ENCODE measurements around the gene CR1L.
"Not testable (repeated sequence)": the region's sequence is repeated elsewhere in the genome, so short reads cannot be mapped to it uniquely, and the experiment has no call there.

The CR1L gene

DNA sequence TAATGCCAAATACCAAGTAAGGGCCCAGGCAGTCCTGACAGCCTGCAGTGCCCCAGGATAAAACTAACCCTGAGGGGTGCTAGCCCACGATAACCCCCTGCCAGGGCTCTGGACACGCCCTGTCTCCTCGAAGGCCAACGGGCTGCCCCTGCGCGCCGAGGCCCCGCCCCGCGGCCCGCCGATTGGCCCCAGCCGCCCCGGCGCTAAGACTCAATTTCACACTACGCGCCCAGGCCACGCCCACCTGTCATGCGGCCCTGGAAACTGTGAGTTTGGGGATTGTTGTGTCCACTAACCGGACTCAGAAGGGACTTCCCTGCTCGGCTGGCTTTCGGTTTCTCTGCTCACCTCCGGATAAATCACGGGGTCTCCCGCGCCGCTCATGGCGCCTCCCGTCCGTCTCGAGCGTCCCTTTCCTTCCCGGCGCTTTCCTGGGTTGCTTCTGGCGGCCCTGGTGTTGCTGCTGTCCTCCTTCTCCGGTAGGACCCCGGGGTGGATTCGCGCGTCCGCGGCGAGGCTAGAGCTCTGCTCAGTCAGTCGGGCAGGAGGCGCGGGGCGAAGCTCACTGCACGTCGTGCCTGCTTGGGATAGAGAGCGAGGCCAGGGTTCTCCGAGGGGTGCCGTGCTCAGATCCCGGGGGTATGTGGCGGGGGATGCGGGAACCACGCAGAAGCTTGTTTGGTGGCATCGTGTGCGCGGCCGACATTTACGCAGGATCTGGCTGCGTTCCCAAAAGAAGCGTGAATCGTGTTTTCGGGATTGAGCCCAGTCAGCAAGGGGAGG lies at the start of gene CR1L:
CR1L (plus strand) TSS at position 282 of the 783 bp plus-strand sequence; CDS start at position 383, 101 bp downstream.
- in situ Hi-C loops (cut with MboI; ENCODE audit: low sequenced_read_pairs): no loop called here

- in situ Hi-C loops (cut with MboI; ENCODE audit: low sequenced_read_pairs): no loop called here
Measured at GRCh38 chr1:207603777-207604176, 41.2 kb upstream of the CR1L start.

GRCh38 chr1:207605444-207606361 lies 39.2 kb upstream of the CR1L start:
- in situ Hi-C loops (cut with MboI; ENCODE audit: low sequenced_read_pairs): no loop called here

DNA sequence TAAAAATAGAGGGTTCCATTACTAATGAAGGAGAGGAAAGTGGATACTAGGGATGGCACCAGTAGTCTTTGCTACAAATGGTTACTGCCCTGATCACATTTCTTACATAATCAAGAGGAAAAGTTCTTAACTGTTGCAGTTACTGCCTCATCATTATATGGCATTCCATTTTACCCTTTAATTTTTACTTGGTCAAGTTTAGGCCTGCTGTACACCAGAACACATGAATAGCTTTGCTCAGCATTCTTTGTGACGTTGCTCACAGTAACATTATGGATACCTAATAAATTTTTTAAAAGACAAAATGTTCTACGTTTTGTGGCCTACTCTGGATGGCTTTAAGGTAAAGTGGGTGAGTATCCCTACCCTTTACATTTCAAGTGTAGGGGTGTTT lies 38.6 kb upstream of the CR1L start:
- in situ Hi-C loops (cut with MboI; ENCODE audit: low sequenced_read_pairs): no loop called here

DNA sequence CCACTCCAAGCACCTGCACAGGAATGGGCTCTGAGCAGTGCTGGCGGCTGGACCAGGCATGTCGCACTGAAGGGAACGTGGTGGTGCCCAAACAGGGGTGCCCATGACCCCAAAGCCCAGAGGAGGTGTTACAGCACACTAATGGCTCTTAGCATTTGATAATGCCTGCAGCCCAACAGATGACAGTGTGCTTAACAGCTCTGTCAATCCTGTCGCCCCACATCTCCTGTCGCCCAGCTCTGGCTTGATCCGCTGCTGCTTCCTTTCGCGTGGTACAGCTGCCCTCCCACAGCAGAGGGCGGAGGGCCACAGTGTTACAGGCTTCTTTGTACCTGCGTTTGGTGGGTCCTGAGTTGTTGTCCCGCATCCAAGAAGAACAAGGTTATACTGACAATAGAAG lies 32.2 kb upstream of the CR1L start:
- in situ Hi-C loops (cut with MboI; ENCODE audit: low sequenced_read_pairs): no loop called here

DNA sequence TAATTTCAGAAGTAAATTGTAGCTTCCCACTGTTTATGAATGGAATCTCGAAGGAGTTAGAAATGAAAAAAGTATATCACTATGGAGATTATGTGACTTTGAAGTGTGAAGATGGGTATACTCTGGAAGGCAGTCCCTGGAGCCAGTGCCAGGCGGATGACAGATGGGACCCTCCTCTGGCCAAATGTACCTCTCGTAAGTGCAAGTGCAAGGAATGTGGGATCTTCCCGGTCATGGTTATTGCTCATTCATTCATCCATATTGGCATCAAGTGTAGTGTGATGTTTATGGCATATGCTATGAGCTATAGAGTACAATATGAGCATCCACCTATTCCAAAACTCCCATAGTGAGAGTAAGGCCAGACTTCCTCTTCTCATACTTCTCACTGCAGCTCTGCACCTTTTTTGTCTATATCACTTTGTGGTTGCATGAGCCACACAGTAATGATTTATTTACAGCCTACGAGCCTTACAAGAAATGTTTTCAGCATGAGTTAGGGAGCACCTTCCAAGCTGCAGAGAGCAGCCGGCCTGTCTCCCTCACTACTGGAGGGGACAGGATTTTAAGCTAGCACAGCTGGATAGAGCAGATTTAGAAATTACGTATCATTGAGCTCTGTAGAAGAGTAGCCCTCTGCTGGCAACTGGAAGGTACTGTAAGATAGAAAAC lies 24.9 kb upstream of the CR1L start:
- in situ Hi-C loops (cut with MboI; ENCODE audit: low sequenced_read_pairs): no loop called here

DNA sequence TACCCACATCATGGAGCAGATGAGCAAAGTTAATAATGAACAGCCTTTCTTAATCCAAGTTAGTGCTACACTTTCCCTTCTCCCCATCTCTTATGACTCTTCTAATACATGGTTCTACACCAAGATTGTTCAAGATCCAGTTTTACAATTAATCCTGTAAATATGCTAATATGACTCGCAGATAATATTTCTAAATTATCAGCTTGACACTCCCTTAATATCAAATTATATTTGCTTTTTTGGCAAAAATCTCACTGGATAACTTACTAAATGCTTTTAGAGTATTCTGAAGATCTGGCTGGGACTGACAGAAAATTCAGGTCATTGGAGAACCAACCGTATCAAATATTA lies 24.4 kb upstream of the CR1L start:
- in situ Hi-C loops (cut with MboI; ENCODE audit: low sequenced_read_pairs): no loop called here

GRCh38 chr1:207625504-207626071 lies 19.3 kb upstream of the CR1L start:
- in situ Hi-C loops (cut with MboI; ENCODE audit: low sequenced_read_pairs): not testable (repeated sequence)

DNA sequence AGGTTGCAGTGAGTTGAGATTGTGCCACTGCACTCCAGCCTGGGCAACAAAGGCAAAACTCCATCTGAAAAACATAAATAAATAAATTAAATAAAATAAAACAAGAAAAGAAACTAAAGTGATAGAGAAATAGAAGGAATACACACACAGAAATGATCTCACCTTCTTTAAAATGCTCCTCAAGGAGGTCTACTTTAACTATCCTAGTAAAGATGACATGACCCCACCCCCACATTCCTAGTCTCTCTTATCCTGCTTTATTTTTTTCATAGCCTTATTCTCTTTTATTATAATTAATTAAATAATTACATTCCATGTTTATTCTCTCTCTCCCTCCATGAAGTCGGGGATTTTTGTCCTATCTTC lies 18.0 kb upstream of the CR1L start:
- in situ Hi-C loops (cut with MboI; ENCODE audit: low sequenced_read_pairs): no loop called here

DNA sequence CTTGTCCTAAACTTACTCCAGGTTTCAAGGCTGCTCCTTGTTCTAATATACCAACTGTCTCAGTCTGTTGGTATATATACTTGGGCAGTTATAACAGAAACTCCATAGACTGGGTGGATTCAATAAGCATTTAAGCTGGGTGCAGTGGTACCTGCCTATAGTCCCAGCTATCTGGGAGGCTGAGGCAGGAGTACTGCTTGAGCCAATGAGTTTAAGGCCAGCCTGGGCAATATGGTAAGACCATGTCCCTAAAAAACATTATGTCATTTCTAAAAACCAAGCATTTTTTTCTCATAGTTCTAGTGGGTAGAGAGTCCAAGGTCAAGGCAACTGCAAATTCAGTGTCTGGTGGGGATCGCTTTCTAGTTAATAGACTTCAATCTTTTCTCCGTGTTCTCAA lies 17.4 kb upstream of the CR1L start:
- in situ Hi-C loops (cut with MboI; ENCODE audit: low sequenced_read_pairs): no loop called here

- in situ Hi-C loops (cut with MboI; ENCODE audit: low sequenced_read_pairs): no loop called here
Measured at GRCh38 chr1:207628776-207629175, 16.2 kb upstream of the CR1L start.

GRCh38 chr1:207631137-207631536 lies 13.8 kb upstream of the CR1L start:
- in situ Hi-C loops (cut with MboI; ENCODE audit: low sequenced_read_pairs): no loop called here

- in situ Hi-C loops (cut with MboI; ENCODE audit: low sequenced_read_pairs): no loop called here
Measured at GRCh38 chr1:207633226-207633625, 11.7 kb upstream of the CR1L start.

- in situ Hi-C loops (cut with MboI; ENCODE audit: low sequenced_read_pairs): not testable (repeated sequence)
Measured at GRCh38 chr1:207633699-207634289, 11.1 kb upstream of the CR1L start.

DNA sequence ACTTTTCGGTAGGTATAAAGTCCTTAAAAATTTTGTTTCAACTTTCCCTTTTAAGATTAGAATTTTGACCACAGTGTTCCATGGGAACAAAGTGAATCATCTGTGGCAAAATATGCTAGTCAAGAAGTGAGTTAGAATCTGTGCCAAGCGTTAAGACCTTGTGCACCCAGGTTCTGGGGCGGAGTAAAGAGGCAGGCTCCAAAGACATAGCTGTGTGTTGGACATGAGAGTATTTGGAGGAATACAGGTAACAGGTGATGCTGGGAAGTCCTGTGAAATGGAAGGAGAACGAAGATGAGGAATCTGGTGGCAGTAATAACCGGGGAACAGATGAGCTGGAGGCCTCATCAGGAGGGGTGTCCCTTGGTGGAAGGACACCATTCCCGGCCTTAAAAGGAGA lies 10.6 kb upstream of the CR1L start:
- in situ Hi-C loops (cut with MboI; ENCODE audit: low sequenced_read_pairs): not testable (repeated sequence)

DNA sequence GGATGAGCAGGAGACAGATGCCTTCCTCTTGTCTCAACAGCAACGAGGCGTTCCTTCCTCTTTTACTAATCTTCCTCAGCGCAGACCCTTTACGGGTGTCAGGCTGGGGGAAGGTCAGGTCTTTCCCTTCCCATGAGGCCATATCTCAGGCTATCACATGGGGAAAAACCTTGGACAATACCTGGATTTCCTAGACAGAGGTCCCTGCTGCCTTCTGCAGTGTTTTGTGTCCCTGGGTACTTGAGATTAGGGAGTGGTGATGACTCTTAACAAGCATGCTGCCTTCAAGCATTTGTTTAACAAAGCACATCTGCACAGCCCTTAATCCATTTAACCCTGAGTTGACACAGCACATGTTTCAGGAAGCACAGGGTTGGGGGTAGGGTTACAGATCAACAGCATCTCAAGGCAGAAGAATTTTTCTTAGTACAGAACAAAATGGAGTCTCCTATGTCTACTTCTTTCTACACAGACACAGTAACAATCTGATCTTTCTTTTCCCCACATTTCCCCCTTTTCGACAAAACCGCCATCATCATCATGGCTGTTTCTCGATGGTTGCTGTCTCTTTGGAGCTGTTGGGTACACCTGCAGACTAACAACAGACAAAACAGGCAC lies 9.3 kb upstream of the CR1L start:
- in situ Hi-C loops (cut with MboI; ENCODE audit: low sequenced_read_pairs): not testable (repeated sequence)

GRCh38 chr1:207638487-207639145 lies 6.3 kb upstream of the CR1L start:
- in situ Hi-C loops (cut with MboI; ENCODE audit: low sequenced_read_pairs): not testable (repeated sequence)

GRCh38 chr1:207639362-207639761 lies 5.6 kb upstream of the CR1L start:
- in situ Hi-C loops (cut with MboI; ENCODE audit: low sequenced_read_pairs): not testable (repeated sequence)

- in situ Hi-C loops (cut with MboI; ENCODE audit: low sequenced_read_pairs): no loop called here
Measured at GRCh38 chr1:207644166-207644851, 624 bp upstream of the CR1L start.

All from hTERT RPE-1 (cell line).